Heart left ventricle (tissue), 16 donors: Measurements from ENCODE around the gene COX19. TPM values are rescaled to one million over a fixed set of nuclear protein-coding genes. Genes with fewer than 3 reads are reported as not detected.
A peak's percentile ranks its signal among the peaks of the same experiment; 100 is the strongest.

ENCODE experiments used
- ATAC-seq, 4 donors: fragments of 200-7000 bp; cut with Tn5 transposase; one replicate each; pipeline ENCODE4 v1.9.1; 2020 to 2022; ENCODE audit warnings: moderate library complexity in 4 of 4, mild to moderate bottlenecking in 3 of 4, moderate number of reproducible peaks in 1 of 4
- DNase-seq, 5 donors: peaks; one replicate each; pipeline ENCODE4 v3.0.0-alpha.2; 2020
- H3K27ac ChIP-seq, 12 donors: fragments of 200-600 bp; sonication (generic) in 4 of 12; one replicate each; pipeline versions ENCODE4 v1.5.0 to v1.8.0; 2016 to 2022; ENCODE audit warnings: mild to moderate bottlenecking in 2 of 12
- H3K27me3 ChIP-seq, 9 donors: fragments of 200-600 bp; sonication (generic) in 2 of 9; one replicate each; pipeline versions ENCODE4 v1.5.1 to v1.8.0; 2016 to 2022; ENCODE audit warnings: mild to moderate bottlenecking in 3 of 9
- H3K36me3 ChIP-seq, 9 donors: fragments of 200-600 bp; sonication (generic) in 2 of 9; one replicate each; pipeline versions ENCODE4 v1.5.0 to v1.8.0; 2018 to 2022; ENCODE audit warnings: mild to moderate bottlenecking in 2 of 9
- H3K4me1 ChIP-seq, 12 donors: fragments of 200-600 bp; sonication (generic) in 4 of 12; one replicate each; pipeline versions ENCODE4 v1.5.0 to v1.8.0; 2016 to 2022; ENCODE audit warnings: mild to moderate bottlenecking in 3 of 12
- H3K4me3 ChIP-seq, 12 donors: fragments of 200-600 bp; sonication (generic) in 4 of 12; one replicate each; pipeline versions ENCODE4 v1.5.0 to v1.8.0; 2017 to 2022; ENCODE audit warnings: mild to moderate bottlenecking in 9 of 12, moderate library complexity in 4 of 12
- H3K9me3 ChIP-seq, 12 donors: fragments of 200-600 bp; sonication (generic) in 4 of 12; one replicate each; pipeline versions ENCODE4 v1.5.0 to v1.8.0; 2016 to 2022; ENCODE audit warnings: mild to moderate bottlenecking in 1 of 12
- POLR2A ChIP-seq, 2 donors: fragments of 450-650 bp; IDR thresholded peaks; one replicate each; pipeline ENCODE4 v1.6.1; 2017; ENCODE audit warnings: antibody characterized with exemption in 2 of 2, mild to moderate bottlenecking in 2 of 2, moderate library complexity in 2 of 2
- WGBS, 4 donors: extraction: QIAGEN DNeasy Blood & Tissue Kit in 2 of 4; methylation state at CpG; one replicate each; pipeline versions ENCODE4 v1.1.5 to v1.1.7; 2013 to 2018; 5-methylcytosine and 5-hydroxymethylcytosine counted together
- intact Hi-C, 10 donors: fragments of 100-400 bp; cut with DNase I; formaldehyde crosslinking; loops; one replicate each; pipeline versions ENCODE4 v1.11.1 to v1.14.2; 2022
- polyA plus RNA-seq, 2 donors: library from polyadenylated mRNA; stranded (reverse); fragments of 200-250 nt; gene quantifications; one replicate each; pipeline ENCODE4 v1.2.3, GENCODE V29; 2013
- total RNA-seq, 9 donors: library from RNA; depleted of rRNA in 2 of 9; stranded (reverse); fragments of >200 nt in 2 of 9; fragmentation: NEBNext Ultra II Directional in 3 of 9; extraction: Animal tissue kit (Norgen Biotek cat#: 25700) in 3 of 9; gene quantifications; one replicate each; pipeline versions ENCODE4 v1.1.0 to v1.2.4, GENCODE V29; 2016 to 2023
- TF ChIP-seq, protein P1 (sequence below), 12 donors: fragments of 200-600 bp; sonication (generic) in 4 of 12; IDR thresholded peaks; one replicate each; pipeline versions ENCODE4 v1.5.0 to v1.8.0; 2018 to 2022; ENCODE audit warnings: antibody characterized with exemption in 12 of 12, mild to moderate bottlenecking in 5 of 12
- donor health status: ischemic (EF 13 %, LVEDD 7.1; RV severe dilation, severe dysfunction).
- donor health status: healthy with polysubstance abuse.
- donor health status: DM: no; HTN: yes; CAD: no.
- donor health status: DM: no; HTN: no; CAD: no.
- donor health status: ischemic (EF 25% LVEDD 6.9; RV normal size, moderate dysfunction).
- donor health status: ischemic (EF 25% LVEDD 5.7; RV mildly dilated, moderate dysfunction).
- donor health status: healthy.
- donor health status: DM: yes; HTN: yes; CAD: no.
- donor health status: ischemic (EF 35%, LVEDD 5.7; RV mildly dilated, moderate dysfunction).
- donor health status: nonischemic (EF 11% LVEDD 7.7; RV severe dilation, severe dysfunction).
- donor health status: DM: yes; HTN: yes; CAD: no.
- donor health status: PGD.
- donor health status: ischemic (EF 29% LVEDD 5.4; RV normal size, mild dysfunction).
- donor health status: nonischemic (EF 23%, LVEDD 6.1; RV moderate dilation, normal function).

The COX19 gene
- total and polyA plus RNA-seq, 11 donors, result 3.1 to 7.8 (median 6.5) TPM

DNA sequence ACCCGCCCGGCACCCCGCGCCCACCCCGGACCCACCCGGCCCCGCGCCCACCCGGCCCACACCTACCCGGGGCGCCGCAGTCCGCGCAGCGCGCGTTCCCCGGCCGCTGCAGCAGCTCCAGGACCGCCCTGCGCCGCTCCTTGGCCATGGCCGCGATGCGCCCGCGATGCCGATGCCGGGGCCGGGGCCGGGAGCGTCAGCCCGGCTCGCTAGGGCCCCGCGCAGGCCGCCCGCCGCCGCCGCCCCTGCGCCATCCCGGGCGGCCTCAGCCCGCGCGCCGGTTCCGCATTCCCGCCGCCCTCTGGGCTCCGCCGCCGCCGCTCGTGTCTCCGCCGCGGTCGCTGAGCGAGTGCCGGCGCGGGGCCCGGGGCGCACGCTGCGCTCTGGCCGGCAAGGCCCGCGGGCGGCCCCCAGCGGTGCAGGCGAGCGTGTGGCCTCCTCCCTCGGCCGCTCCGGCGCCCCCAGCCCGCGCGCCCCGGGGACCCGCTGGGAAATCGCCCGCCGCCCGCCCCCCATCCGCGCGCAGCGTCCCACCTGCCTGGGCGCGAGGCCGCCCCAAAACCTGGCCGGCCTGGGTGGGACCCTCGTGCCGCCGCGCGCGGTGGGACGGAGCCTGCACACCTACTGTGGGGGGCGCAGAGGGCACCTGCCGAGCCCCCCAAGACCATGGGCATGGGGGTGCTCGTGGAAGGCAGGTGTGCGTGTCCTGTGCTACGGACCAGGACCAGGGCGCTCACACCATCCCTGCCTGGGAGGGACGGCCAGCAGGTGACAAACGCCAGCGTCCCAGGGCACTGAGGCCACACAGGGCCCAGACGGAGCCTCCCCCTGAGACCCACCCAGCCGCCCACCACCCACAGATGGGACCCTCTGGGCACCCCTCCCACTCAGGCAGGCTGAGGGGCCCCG lies 20.8 kb downstream of the COX19 start, which contains the start of gene ADAP1:
Gene ADAP1, minus strand, starts transcription at position 351 of the 909 bp plus-strand sequence. Its CDS starts 203 bp downstream, at position 148.
- WGBS, 4 donors, result 8 to 65% (median 15%) methylated on average over 7 to 115 of the region's 115 CpGs
- TF ChIP-seq POLR2A (IDR thresholded peaks at IDR 0.05), result no peak
- TF ChIP-seq, protein P1, sequence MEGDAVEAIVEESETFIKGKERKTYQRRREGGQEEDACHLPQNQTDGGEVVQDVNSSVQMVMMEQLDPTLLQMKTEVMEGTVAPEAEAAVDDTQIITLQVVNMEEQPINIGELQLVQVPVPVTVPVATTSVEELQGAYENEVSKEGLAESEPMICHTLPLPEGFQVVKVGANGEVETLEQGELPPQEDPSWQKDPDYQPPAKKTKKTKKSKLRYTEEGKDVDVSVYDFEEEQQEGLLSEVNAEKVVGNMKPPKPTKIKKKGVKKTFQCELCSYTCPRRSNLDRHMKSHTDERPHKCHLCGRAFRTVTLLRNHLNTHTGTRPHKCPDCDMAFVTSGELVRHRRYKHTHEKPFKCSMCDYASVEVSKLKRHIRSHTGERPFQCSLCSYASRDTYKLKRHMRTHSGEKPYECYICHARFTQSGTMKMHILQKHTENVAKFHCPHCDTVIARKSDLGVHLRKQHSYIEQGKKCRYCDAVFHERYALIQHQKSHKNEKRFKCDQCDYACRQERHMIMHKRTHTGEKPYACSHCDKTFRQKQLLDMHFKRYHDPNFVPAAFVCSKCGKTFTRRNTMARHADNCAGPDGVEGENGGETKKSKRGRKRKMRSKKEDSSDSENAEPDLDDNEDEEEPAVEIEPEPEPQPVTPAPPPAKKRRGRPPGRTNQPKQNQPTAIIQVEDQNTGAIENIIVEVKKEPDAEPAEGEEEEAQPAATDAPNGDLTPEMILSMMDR (IDR thresholded peaks at IDR 0.05), result peak in 5 of 12 donors; percentile 4 to 41 (median 16)
- Histone ChIP-seq H3K4me1 (peaks cover 0 to 44% (median 9%) of the 10 kb centered on the region in 12 donors), H3K27me3 (peaks cover 0 to 27% (median 8%) of the 10 kb centered on the region in 9 donors), H3K4me3 (peak within 1 kb of the TSS; percentile 34 to 73 (median 57)), H3K9me3 (no peaks in the 10 kb centered on the region), H3K27ac (peak within 1 kb of the TSS in 6 of 12 donors; percentile 14 to 79 (median 42)), H3K36me3 (peaks cover 0 to 4% (median 0%) of the 10 kb centered on the region in 9 donors)
- intact Hi-C loops, result loop anchor here in 3 of 10 donors (5.0 to 10.0 kb wide), 3 partner anchors 47 to 172 kb away; no protein-coding TSS in a partner anchor
- DNase-seq (peak in 4 of 5 donors; percentile 45 to 78 (median 61)), ATAC-seq (peak in 3 of 4 donors; percentile 50 to 62 (median 57))

DNA sequence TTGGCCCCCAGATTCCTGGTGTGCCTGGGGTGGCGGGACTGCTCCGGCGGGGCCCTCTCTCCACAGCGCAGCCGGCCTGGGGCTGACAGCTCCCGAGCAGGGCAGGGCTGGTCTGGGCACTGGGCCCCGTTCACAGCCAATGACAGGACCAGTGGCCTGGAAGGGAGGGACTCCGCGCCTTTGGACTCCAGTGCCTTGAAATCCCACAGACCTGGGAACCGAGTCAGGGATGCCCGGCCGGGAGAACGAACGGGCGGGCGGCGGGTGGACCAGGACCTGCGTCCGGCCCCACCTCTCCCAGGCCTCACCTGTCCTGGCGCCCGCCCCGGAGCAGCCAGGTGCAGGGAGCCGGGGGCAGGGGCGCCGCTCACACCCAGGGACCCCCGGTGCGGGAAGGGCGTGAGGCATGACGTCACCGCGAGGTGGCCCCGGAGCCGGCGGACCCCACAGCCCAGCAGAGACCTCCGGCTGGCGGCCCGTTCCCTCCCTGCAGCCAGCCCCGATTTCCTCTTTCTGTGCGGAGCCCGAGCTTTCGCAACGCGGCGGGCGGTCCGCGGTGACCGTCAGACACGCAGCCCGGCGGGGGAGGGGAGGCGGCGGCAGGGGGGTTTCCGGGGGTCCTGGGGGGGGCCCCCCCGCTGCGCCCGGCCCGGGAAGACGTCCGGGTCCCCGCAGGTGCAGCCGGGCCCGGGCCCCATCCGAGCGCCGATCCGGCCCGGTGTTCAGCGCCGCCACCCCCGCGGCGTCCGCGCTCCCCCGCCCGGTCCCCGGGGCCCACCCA lies 21.6 kb downstream of the COX19 start:
- TF ChIP-seq POLR2A (IDR thresholded peaks at IDR 0.05), result no peak
- TF ChIP-seq, protein P1 (IDR thresholded peaks at IDR 0.05), result no peak
- Histone ChIP-seq H3K4me3 (peak overlapping the region; percentile 34 to 73 (median 57)), H3K4me1 (peaks cover 0 to 44% (median 9%) of the 10 kb centered on the region in 12 donors), H3K36me3 (peaks cover 0 to 4% (median 0%) of the 10 kb centered on the region in 9 donors), H3K27me3 (peaks cover 0 to 33% (median 8%) of the 10 kb centered on the region in 9 donors), H3K27ac (peak overlapping the region in 6 of 12 donors; percentile 14 to 79 (median 42)), H3K9me3 (no peaks in the 10 kb centered on the region)
- DNase-seq (peak in 4 of 5 donors; percentile 50 to 84 (median 70)), ATAC-seq (peak; percentile 66 to 85 (median 82))
- WGBS, 4 donors, result 2 to 3% (median 2%) methylated on average over 17 to 78 of the region's 78 CpGs
- intact Hi-C loops, result loop anchor here in 3 of 10 donors (2.0 to 10.0 kb wide), 4 partner anchors 45 to 171 kb away; no protein-coding TSS in a partner anchor

DNA sequence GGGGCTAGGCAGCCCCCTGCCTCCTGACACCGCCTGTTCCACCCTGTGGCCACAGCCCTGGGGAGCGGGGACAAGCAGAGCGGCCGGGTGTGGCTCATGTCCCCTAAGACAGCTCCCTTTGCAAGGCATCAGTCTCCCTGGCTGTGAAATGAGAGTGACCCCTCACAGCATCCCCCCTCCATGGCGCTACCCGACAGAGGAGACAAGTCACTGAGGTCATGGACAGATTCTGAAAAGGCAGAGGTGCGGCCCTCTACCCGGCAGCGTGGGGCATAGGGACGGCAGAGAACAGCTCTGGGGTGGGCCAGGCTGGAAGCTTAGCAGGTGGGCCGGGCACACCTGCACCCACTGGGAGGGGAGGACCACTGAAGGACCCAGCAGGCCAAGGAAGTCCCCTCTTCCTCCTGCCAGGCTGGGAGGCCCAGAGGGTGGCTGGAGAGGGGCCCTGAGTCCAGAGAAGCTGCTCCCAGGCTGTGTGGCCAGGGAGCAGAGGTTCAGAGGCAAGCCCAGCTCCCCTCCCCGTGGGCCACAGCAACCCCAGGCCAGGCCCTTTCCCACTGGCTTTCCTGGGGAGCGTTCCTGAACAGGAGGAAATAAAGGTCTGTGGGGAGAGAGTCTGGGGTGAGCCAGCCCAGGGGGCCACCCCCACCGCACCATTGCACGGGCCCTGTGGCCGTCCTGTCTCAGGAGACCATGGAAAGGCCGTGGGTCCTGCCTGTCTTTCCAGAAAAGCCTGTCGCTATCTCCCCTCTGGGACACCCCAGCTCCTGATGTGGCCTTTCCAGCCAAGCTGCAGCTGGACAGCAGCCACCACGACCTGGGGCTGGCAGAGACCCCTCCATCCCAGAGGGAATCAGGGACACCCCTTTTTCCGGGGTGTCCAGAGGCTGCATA lies 22.6 kb downstream of the COX19 start:
- Histone ChIP-seq H3K4me1 (peaks cover 0 to 36% (median 9%) of the 10 kb centered on the region in 12 donors), H3K27me3 (peaks cover 0 to 33% (median 8%) of the 10 kb centered on the region in 9 donors), H3K9me3 (no peaks in the 10 kb centered on the region), H3K27ac (peak overlapping the region in 1 of 12 donors; percentile 73), H3K36me3 (peaks cover 0 to 4% (median 0%) of the 10 kb centered on the region in 9 donors), H3K4me3 (peak overlapping the region in 11 of 12 donors; percentile 34 to 73 (median 58))
- WGBS, 4 donors, result 68 to 78% (median 74%) methylated on average over 15 to 20 of the region's 20 CpGs
- ATAC-seq (no peak), DNase-seq (peak in 3 of 5 donors; percentile 17 to 31 (median 25))
- intact Hi-C loops, result loop anchor here in 3 of 10 donors (2.0 to 10.0 kb wide), 4 partner anchors 44 to 170 kb away; no protein-coding TSS in a partner anchor
- no peak for TF ChIP-seq POLR2A (IDR thresholded peaks at IDR 0.05)
- TF ChIP-seq, protein P1 (IDR thresholded peaks at IDR 0.05), result no peak
